Activated CD4-positive, CD25-positive, alpha-beta regulatory T cell treated with anti-CD3 and anti-CD28 coated beads, Interleukin-2, amount 50 U/mL, for 16 hours (primary cell): ENCODE results near the gene AP3B2.
A peak's percentile ranks its signal among the peaks of the same experiment; 100 is the strongest.

Experiments used
- DNase-seq: peaks from one replicate; pipeline ENCODE4 v3.0.0-alpha.2; 2020; ENCODE audit warnings: low read depth, low spot score

Gene AP3B2

GRCh38 chr15:82698711-82699345 is 10.8 kb downstream of the AP3B2 start:
- no peak for DNase-seq

GRCh38 chr15:82697735-82698407 is 11.8 kb downstream of the AP3B2 start:
- DNase-seq = no peak

- DNase-seq = no peak
Observed at GRCh38 chr15:82692171-82692570, 17.5 kb downstream of the AP3B2 start.

GRCh38 chr15:82689147-82689546 is 20.5 kb downstream of the AP3B2 start:
- DNase-seq = no peak

GRCh38 chr15:82688691-82689090 is 21.0 kb downstream of the AP3B2 start:
- no peak for DNase-seq

- DNase-seq = no peak
Observed at GRCh38 chr15:82681371-82681770, 28.3 kb downstream of the AP3B2 start.

- DNase-seq = peak; percentile 45
Observed at GRCh38 chr15:82680200-82681102, 29.2 kb downstream of the AP3B2 start.

GRCh38 chr15:82679626-82680199 is 30.0 kb downstream of the AP3B2 start:
- DNase-seq = no peak

GRCh38 chr15:82677720-82678323 is 31.9 kb downstream of the AP3B2 start:
- DNase-seq = no peak

GRCh38 chr15:82674873-82675272 is 34.8 kb downstream of the AP3B2 start:
- DNase-seq = no peak

- DNase-seq = no peak
Observed at GRCh38 chr15:82670699-82671098, 39.0 kb downstream of the AP3B2 start.

GRCh38 chr15:82666606-82667005 is 43.1 kb downstream of the AP3B2 start:
- DNase-seq = no peak

GRCh38 chr15:82664021-82664420 is 45.7 kb downstream of the AP3B2 start:
- no peak for DNase-seq

GRCh38 chr15:82663186-82663600 is 46.5 kb downstream of the AP3B2 start:
- no peak for DNase-seq

GRCh38 chr15:82662641-82663040 is 47.0 kb downstream of the AP3B2 start:
- DNase-seq = no peak

- no peak for DNase-seq
Observed at GRCh38 chr15:82660378-82660777, 49.3 kb downstream of the AP3B2 start.

- no peak for DNase-seq
Observed at GRCh38 chr15:82656641-82657266, 52.9 kb downstream of the AP3B2 start.

GRCh38 chr15:82655606-82656005 is 54.1 kb downstream of the AP3B2 start:
- no peak for DNase-seq

- DNase-seq = no peak
Observed at GRCh38 chr15:82653483-82654168, 56.0 kb downstream of the AP3B2 start.

- no peak for DNase-seq
Observed at GRCh38 chr15:82651708-82652107, 58.0 kb downstream of the AP3B2 start.
